Measurements from ENCODE around the gene CMTM6.

GRCh38 chr3:32495085-32495484, 7.6 kb downstream of the CMTM6 start:
- TF ChIP-seq FOXK2 (IDR thresholded peaks at IDR 0.05): no peak
- no peak for TF ChIP-seq TERF1 (CRISPR knock-in tag; IDR thresholded peaks at IDR 0.05)
- no peak for TF ChIP-seq KAT2B (IDR thresholded peaks at IDR 0.05; ENCODE audit: borderline replicate concordance, low read depth, low read length)
- no peak for TF ChIP-seq MTA1 (CRISPR knock-in tag; IDR thresholded peaks at IDR 0.05; ENCODE audit: borderline replicate concordance)
- TF ChIP-seq POLR2AphosphoS2 (IDR thresholded peaks at IDR 0.05; ENCODE audit: low read depth, low read length): no peak
- no peak for TF ChIP-seq CTCF (CRISPR knock-in tag; IDR thresholded peaks at IDR 0.05)
- no peak for TF ChIP-seq TCF7 (IDR thresholded peaks at IDR 0.05; ENCODE audit: low read depth)
- no peak for TF ChIP-seq XRCC5 (optimal IDR thresholded peaks at IDR 0.05; ENCODE audit: low read length)
- no peak for TF ChIP-seq MAFK (conservative IDR thresholded peaks at IDR 0.05 in 1 of 2, IDR thresholded peaks at IDR 0.05 in 1 of 2; ENCODE audit: low read length in 2 of 2)
- TF ChIP-seq NR2C2 (CRISPR knock-in tag; IDR thresholded peaks at IDR 0.05; ENCODE audit: borderline replicate concordance): no peak
- no peak for TF ChIP-seq NCOR1 (IDR thresholded peaks at IDR 0.05; ENCODE audit: borderline replicate concordance, low read length)
- no peak for TF ChIP-seq ZNF766 (CRISPR knock-in tag; IDR thresholded peaks at IDR 0.05; ENCODE audit: borderline replicate concordance)
